ENCODE results near the gene JARID2.

JARID2 gene

DNA sequence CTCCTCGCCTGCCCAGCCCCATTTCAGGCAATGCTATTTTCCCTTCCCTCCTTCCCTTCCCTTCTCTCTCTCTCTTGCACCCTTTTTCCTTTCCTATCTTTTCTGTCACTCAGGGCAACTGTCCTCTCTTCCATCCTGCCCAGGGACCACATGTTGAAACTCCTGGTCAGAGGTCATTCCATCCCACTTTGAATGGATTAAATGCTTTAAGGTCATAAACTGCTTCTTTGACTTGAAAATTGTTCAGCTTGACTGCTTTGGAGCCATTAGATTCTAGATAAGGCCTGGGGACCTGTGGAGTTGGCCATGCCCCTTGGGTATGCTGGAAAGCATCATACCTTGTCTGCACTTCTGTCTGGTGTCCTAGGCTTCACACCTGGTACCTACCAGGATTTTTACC lies 310.8 kb downstream of the JARID2 start:
- no peak for DNase-seq

DNA sequence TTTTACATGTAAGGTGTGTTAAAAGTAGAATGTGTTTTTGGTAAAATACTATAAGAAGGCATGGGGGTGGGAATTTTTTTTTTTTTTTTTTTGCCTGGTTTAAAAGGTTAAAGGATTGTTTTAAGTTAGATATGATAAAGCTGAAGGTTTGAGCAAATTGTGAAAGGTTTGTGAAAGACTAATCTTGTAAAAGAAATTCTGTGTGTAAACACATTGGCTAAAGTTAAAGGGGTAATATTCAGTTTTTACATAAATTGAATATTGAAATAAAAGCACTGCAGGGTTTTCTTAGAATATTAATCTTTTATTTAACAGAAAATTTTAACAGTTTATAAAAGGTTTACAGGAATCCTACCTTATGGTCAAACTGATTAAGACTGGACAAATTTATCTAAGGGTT lies 311.3 kb downstream of the JARID2 start:
- no peak for DNase-seq

DNA sequence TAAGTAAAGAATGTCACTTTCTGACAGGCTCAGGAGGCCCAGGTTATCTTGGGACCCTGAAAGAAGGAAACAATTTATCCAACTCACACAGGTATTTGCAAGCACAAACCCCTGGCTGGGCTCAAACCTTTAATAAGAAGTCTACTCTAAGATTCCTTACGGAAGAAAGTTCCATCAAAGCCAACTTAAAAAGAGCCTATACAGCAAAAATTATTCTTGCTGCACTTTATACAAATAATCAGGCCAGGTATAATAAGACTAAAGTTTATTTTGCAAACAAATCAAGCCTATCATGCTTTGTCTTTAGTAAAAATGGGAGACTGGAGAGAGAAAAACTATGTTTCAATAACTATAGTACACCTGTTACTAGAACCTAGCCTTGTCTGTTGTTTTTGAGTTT lies 314.8 kb downstream of the JARID2 start:
- no peak for DNase-seq

DNA sequence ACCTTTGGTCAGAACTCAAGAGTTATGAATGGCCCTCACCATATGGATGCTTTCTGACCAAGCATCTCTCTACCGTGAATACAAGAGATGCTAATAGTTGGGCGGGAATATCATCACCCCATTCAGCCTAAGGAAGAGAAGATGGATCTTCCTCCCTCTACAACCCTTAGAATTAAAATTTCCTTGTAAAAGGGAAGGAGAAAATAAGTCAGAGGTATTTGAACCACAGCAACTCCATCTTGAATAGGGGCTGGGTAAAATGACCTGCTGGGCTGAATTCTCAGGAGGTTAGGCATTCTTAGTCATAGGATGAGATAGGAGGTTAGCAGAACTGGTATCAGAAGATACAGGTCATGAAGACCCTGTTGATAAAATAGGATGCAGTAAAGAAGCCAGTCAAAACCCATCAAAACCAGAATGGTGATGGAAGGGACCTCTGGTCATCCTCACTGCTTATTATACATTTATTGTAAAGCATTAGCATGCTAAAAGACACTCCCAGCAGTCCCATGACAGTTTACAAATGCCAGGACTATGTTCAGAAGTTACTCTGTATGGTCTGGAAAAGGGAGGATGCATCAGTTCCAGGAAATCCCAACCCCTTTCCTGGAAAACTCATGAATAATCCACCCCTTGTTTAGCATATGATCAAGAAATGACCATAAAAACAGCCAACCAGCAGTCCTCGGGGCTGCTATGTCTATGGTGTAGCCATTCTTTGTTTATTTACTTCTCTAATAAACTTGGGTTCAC lies 315.8 kb downstream of the JARID2 start:
- DNase-seq: no peak

- no peak for DNase-seq
Measured at GRCh38 chr6:15562977-15563376, 317.1 kb downstream of the JARID2 start.

DNA sequence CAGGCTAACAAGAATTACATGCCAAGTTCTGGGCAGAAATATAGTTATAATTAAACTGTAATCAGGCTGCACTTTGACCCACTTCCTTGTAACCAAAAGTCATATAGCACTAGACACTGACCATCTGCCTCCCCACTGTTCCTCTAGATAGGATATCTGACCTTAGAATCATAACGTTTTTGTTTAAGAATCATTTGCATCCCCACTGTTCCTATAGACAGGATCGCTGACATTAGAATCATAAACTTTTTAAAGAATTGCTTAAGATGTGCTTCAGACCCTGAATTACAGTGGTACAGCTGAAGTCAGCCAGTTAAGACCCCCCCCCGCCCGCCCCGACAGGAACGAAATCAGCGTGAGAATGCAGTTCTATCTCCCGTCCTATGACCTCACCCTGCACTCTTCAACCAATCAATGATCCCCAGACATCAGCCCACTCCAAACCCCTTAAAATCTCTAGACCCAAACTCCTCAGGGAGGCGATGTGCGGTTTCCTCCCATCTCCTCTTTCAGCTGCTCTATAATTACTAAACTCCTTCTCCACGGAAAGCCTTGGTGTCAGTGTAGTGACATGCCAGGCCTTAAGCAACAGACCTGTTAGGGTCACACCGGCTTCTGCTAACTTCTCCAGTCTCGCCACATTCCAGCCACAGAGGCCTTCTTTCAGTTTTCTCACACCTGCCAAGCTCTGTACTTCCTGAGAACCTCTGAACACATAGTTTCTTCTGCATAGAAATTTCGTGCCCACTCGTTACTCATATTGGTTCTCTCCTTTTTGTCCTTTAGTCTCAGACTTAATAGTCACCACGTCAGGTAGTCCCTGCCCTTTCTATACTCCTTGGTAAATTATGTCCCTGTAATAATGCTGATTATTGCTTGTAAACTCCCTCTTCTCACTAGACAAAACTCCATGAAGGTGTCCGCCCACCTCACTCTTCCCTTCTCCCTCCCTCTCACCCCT lies 323.4 kb downstream of the JARID2 start:
- DNase-seq: no peak

GRCh38 chr6:15570171-15570570 lies 324.3 kb downstream of the JARID2 start:
- DNase-seq: no peak
